ENCODE measurements around the gene CSRP1.

DNA sequence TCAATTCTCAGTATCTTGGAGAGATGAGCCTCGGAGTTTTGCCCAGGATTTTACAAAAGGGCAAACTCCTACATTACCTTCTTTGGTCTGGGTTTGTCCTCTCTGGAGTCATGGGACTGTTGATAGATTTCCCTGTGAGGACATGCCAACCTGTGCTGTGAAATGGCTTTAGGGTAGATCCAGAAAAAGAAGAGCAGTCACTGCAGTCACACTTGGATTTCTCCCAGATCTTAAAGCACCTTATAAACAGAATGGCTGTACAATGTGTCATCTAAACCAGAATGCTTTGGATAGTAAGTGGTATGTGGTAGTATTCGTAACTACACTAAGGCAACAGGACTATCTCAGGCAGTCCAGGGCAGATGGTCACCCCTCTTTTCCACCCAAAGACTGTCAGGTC lies 1.9 kb upstream of the CSRP1 start:
- TF ChIP-seq, protein P1, sequence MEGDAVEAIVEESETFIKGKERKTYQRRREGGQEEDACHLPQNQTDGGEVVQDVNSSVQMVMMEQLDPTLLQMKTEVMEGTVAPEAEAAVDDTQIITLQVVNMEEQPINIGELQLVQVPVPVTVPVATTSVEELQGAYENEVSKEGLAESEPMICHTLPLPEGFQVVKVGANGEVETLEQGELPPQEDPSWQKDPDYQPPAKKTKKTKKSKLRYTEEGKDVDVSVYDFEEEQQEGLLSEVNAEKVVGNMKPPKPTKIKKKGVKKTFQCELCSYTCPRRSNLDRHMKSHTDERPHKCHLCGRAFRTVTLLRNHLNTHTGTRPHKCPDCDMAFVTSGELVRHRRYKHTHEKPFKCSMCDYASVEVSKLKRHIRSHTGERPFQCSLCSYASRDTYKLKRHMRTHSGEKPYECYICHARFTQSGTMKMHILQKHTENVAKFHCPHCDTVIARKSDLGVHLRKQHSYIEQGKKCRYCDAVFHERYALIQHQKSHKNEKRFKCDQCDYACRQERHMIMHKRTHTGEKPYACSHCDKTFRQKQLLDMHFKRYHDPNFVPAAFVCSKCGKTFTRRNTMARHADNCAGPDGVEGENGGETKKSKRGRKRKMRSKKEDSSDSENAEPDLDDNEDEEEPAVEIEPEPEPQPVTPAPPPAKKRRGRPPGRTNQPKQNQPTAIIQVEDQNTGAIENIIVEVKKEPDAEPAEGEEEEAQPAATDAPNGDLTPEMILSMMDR (IDR thresholded peaks at IDR 0.05) = no peak
- TF ChIP-seq POLR2A (IDR thresholded peaks at IDR 0.05) = no peak
